GM12801 (cell line): ENCODE data around the gene WNT16.

Experiments used
- CTCF ChIP-seq: IDR thresholded peaks from one replicate; pipeline ENCODE4 v1.5.1; 2011; ENCODE audit warnings: control low read depth; ENCODE audit not compliant: insufficient read length; ENCODE audit errors: extremely low read depth

The WNT16 gene

GRCh38 chr7:121339082-121339481 is 10.3 kb downstream of the WNT16 start:
- no peak for TF ChIP-seq CTCF

DNA sequence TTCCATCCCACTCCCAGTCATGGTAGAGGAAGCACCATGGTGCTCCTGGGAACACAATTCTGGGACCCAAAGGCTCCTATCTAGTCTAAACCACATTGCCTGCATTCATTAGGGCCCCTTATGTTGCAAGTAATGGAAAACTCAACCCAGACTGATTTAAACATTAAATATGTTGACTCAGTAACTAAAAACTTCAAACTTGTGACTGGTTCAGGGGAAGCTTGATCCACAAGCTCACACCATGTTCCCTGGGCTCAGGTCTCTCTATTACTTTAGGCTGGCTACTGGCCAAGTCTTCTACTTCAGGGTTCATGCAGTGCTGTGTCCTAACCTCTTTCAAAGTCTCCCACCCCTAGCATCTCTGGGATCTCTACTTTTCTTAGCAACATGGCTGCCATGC is 13.1 kb downstream of the WNT16 start:
- no peak for TF ChIP-seq CTCF

DNA sequence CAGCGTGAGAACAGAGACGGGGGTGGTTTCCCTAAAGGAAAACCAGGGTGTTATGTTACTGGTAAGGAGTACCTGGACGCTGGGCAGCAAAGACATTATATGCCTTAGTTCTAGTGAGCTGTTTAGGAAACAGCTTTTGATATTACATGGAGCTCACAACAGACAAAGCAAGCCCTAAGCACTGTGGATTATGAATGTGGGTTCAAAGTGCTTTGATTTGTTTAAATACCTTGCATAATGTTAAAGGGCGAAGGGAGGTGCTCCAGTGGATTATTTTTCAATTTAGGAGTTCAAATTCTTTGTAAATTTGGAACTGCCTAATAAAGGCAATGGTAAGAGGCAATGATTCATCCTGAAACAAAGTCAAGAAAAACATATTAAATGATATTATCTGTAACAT is 13.8 kb downstream of the WNT16 start:
- TF ChIP-seq CTCF, result no peak

GRCh38 chr7:121343302-121343701 is 14.5 kb downstream of the WNT16 start:
- TF ChIP-seq CTCF, result no peak

DNA sequence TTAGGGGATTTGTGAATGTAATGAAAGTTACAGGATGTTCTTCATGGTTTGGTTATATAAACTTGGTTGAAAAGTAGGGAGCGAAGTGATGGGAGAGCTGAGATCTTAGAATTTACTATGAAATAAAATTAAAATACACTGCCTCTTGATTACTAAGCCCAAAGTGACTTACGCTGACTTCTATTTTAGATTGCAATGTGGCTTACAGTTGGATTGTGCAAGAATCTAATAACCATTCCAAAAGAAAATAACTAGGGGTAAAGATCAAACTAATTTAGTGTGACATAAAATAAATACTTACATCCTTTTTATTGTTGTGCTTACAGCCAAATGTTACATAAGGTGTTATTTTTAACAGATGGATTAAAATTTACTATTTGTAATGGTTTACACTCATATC is 15.3 kb downstream of the WNT16 start:
- TF ChIP-seq CTCF, result no peak

- TF ChIP-seq CTCF, result no peak
These were observed 15.7 kb downstream of the WNT16 start for GRCh38 chr7:121344497-121344896.

DNA sequence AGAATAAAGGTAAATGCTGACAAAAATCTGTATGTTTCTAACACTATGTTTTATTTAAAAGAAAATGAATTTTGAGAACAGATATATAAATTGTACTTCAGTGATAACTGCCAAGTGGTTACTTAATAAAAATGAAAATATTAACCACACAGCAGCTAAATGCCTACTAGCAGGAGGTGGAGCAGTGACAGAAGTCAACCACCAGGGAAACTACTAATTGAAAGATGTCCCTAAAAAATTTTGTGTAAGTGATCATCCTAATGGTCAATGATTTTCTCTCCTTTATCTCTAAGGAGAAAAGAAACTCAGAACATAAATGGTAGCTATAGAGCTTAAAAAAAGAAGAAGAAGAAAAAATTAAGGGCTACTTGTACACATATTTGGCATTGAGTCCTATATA is 22.9 kb downstream of the WNT16 start:
- TF ChIP-seq CTCF, result no peak

- no peak for TF ChIP-seq CTCF
These were observed 23.5 kb downstream of the WNT16 start for GRCh38 chr7:121352323-121352722.
